DMS79 (cell line): ENCODE data around the gene MASP1.

Experiments
- DNase-seq: peaks from one replicate; lab custom pipeline; 2025; lab: John Stamatoyannopoulos, UW

The MASP1 gene

GRCh38 chr3:187185759-187186158 is 105.8 kb downstream of the MASP1 start:
- no peak for DNase-seq
